Panc1 (cell line): Measurements from ENCODE around the gene CRIP1.

Experiments used
- POLR2AphosphoS5 ChIP-seq: IDR thresholded peaks from 2 replicates; pipeline ENCODE4 v1.6.1; 2012; ENCODE audit warnings: mild to moderate bottlenecking, low read depth, low read length, moderate library complexity
- TF ChIP-seq, protein P1 (sequence below): fragments of 450-650 bp; IDR thresholded peaks from 2 replicates; pipeline ENCODE4 v1.5.1; 2017; ENCODE audit warnings: mild to moderate bottlenecking
- TF ChIP-seq, protein P2 (sequence below), 2 experiments: IDR thresholded peaks; 2 replicates each; pipeline ENCODE4 v1.6.1; 2011 to 2012; ENCODE audit warnings: low read depth in 2 of 2, control low read depth in 1 of 2, low read length in 1 of 2, mild to moderate bottlenecking in 1 of 2, moderate library complexity in 1 of 2; ENCODE audit not compliant: insufficient read depth in 1 of 2

DNA sequence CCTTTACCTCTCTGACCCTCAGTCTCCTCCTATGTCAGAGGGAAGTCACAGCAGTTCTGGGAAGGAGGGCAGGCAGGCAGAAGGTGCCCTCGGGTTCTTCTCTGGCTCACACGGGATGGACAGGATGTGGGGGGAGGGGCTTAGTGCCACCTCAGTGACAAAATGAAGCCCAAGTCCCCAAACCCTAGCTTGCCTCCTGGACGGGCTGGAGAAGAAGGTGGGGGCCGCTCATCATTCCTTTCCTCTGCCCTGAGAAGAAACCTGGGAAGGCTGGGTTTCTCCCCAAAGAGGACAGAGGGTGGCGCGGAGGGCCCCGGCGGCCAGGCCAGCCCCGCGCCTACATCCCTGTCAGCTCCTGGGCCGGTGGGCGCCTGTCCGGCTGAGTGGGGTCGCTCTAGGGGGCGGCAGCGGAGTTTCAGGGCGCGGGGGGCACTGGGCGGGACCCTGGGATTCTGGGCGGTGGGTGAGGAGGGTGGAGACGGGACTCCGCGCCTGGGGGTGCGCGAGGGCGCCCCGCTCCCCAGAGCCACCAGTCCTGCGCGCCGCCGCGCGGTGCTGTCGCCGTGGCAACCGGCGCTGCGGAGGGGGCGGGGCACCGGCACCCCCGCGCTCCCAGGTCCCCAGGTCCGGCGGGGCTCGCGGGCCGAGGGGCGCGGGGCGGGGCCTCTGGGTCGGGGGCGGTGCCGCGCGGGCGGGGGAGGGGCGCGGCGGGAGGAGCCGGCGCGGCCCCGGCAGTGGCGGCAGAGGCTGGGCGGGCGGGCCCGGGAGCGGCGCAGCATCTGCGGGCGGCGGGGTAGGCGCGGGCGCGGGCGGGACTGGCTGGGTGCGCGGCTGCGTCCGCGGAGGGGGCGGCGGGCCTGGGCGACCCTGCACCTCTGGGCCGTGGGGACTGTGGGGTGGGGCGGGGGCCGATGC lies 39.4 kb downstream of the CRIP1 start, which contains the start of gene TMEM121:
- TF ChIP-seq, protein P1, sequence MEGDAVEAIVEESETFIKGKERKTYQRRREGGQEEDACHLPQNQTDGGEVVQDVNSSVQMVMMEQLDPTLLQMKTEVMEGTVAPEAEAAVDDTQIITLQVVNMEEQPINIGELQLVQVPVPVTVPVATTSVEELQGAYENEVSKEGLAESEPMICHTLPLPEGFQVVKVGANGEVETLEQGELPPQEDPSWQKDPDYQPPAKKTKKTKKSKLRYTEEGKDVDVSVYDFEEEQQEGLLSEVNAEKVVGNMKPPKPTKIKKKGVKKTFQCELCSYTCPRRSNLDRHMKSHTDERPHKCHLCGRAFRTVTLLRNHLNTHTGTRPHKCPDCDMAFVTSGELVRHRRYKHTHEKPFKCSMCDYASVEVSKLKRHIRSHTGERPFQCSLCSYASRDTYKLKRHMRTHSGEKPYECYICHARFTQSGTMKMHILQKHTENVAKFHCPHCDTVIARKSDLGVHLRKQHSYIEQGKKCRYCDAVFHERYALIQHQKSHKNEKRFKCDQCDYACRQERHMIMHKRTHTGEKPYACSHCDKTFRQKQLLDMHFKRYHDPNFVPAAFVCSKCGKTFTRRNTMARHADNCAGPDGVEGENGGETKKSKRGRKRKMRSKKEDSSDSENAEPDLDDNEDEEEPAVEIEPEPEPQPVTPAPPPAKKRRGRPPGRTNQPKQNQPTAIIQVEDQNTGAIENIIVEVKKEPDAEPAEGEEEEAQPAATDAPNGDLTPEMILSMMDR, result no peak
- TF ChIP-seq, protein P2, sequence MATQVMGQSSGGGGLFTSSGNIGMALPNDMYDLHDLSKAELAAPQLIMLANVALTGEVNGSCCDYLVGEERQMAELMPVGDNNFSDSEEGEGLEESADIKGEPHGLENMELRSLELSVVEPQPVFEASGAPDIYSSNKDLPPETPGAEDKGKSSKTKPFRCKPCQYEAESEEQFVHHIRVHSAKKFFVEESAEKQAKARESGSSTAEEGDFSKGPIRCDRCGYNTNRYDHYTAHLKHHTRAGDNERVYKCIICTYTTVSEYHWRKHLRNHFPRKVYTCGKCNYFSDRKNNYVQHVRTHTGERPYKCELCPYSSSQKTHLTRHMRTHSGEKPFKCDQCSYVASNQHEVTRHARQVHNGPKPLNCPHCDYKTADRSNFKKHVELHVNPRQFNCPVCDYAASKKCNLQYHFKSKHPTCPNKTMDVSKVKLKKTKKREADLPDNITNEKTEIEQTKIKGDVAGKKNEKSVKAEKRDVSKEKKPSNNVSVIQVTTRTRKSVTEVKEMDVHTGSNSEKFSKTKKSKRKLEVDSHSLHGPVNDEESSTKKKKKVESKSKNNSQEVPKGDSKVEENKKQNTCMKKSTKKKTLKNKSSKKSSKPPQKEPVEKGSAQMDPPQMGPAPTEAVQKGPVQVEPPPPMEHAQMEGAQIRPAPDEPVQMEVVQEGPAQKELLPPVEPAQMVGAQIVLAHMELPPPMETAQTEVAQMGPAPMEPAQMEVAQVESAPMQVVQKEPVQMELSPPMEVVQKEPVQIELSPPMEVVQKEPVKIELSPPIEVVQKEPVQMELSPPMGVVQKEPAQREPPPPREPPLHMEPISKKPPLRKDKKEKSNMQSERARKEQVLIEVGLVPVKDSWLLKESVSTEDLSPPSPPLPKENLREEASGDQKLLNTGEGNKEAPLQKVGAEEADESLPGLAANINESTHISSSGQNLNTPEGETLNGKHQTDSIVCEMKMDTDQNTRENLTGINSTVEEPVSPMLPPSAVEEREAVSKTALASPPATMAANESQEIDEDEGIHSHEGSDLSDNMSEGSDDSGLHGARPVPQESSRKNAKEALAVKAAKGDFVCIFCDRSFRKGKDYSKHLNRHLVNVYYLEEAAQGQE (IDR thresholded peaks at IDR 0.05; ENCODE audit: insufficient read depth in 1 of 2, low read depth in 2 of 2, low read length in 1 of 2), result no peak
- TF ChIP-seq POLR2AphosphoS5, result no peak
